ENCODE results near the gene DLX5. TPM values are rescaled to one million over a fixed set of nuclear protein-coding genes. Genes with fewer than 3 reads are reported as not detected.

DLX5 gene
- total RNA-seq, 4 donors from 2014 or later: not detected

DNA sequence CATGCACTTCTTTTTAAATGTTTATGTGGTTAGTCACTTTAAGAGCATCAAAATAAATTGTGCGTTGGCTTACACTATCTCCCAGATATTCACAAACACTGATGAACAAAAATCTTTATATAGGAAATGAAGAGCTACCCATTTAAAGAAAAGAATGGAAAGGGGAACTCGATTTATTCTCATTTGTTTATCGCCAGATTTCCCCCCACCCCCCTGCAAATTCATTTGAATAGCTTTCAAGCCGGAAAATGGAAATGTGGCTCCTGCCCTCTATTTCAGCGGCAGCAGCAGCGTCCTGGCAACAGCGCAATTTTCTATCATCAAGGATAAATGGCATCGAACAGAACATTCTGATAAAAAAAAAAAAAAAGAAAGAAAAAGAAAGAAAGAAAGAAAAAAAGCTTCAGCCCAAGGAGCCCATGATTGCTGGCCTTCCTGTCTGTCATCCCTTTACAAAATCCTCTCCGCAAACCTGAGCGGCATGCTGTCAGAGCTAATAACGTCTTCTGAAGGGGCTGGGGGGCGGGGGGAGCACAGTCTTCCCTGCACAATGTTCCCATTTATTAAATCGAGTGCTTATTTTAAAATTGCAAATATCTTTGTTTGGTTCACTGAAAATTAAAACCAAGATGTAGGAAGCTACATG lies 33.0 kb downstream of the DLX5 start:
- H3K27ac ChIP-seq: no peak overlapping the region
- H3K27me3 ChIP-seq: peaks cover 100% of the 10 kb centered on the region
- H3K4me3 ChIP-seq: no peak overlapping the region
- WGBS, 2 donors (ENCODE audit: low coverage in 1 of 2): 15 to 18% methylated on average over 13 of the region's 13 CpGs
- TF ChIP-seq POLR2AphosphoS5 (IDR thresholded peaks at IDR 0.05) (no peak), EP300 (IDR thresholded peaks at IDR 0.05; ENCODE audit: low read depth) (no peak), POLR2A (IDR thresholded peaks at IDR 0.05) (no peak)
- TF ChIP-seq, protein P1, sequence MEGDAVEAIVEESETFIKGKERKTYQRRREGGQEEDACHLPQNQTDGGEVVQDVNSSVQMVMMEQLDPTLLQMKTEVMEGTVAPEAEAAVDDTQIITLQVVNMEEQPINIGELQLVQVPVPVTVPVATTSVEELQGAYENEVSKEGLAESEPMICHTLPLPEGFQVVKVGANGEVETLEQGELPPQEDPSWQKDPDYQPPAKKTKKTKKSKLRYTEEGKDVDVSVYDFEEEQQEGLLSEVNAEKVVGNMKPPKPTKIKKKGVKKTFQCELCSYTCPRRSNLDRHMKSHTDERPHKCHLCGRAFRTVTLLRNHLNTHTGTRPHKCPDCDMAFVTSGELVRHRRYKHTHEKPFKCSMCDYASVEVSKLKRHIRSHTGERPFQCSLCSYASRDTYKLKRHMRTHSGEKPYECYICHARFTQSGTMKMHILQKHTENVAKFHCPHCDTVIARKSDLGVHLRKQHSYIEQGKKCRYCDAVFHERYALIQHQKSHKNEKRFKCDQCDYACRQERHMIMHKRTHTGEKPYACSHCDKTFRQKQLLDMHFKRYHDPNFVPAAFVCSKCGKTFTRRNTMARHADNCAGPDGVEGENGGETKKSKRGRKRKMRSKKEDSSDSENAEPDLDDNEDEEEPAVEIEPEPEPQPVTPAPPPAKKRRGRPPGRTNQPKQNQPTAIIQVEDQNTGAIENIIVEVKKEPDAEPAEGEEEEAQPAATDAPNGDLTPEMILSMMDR (IDR thresholded peaks at IDR 0.05): no peak
- H3K9me3 ChIP-seq: no peaks in the 10 kb centered on the region
- no peaks in the 10 kb centered on the region for H3K4me1 ChIP-seq
- in situ Hi-C loops (cut with MboI; ENCODE audit: low pct_ligation_motif_present in 1 of 4, low pct_unique_long_range_greater_than_20kb in 1 of 4, low sequenced_read_pairs in 3 of 4) (no loop called here), intact Hi-C loops (cut with DNase I; ENCODE audit: low total_unique reads) (no loop called here)
- no peak for DNase-seq
- no peaks in the 10 kb centered on the region for H3K36me3 ChIP-seq

DNA sequence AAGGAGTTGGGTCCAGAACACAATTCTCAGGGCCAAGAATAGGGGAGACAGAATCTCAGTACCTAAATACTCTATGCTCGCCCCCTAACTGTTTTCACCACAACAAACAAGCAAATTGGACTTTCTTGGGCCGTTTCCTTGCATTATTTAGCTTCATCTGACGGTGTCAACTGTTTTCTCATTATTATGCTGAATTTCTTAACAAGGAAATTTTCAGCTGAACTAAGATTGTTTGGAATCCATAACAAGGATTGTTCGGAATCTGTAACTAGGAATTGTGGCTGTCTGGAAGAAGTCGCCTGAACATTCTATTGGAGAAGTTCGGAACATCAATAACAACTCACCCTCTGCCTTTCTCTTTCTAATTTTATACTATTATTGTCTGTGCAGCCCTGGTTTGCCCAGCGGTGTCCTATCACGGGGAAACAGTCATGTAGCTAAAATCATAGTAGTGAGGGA lies 34.7 kb downstream of the DLX5 start:
- 12 to 18% methylated on average over 8 of the region's 8 CpGs for whole genome bisulfite sequencing, 2 donors (ENCODE audit: low coverage in 1 of 2)

DNA sequence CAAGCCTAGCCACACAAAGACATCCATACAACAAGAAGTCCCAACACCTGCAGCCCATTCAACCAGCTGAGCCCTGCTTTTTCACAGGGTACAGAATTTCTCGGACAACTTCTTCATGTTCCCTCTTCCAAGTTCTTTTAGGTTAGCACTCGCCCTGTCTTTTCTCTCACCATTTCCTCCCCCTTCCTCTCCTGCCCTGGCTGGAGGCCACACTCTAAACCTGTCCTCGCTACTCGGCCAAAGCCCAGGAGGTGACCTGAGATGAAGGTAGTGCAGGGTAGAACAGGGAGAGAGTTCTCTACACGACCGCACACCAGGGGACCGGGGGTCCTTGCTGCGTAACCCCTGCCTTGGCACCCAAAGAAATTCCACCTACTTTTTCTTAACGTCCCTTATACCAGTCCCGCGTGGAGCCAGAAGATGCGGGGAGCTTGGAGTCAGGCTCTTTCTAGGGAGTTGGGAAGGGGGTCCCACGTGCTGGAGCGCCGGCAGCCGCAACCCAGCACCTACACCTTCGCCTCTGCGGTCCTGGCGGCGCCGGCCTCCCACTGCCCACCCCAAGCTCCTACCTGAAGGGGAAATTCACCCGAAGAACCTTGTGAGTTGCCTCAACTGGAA lies 35.3 kb downstream of the DLX5 start:
- H3K36me3 ChIP-seq: no peaks in the 10 kb centered on the region
- WGBS, 2 donors (ENCODE audit: low coverage in 1 of 2): 10 to 33% methylated on average over 2 to 22 of the region's 22 CpGs
- H3K27ac ChIP-seq: no peak overlapping the region
- TF ChIP-seq POLR2AphosphoS5 (IDR thresholded peaks at IDR 0.05) (no peak), EP300 (IDR thresholded peaks at IDR 0.05; ENCODE audit: low read depth) (no peak), POLR2A (IDR thresholded peaks at IDR 0.05) (no peak)
- TF ChIP-seq, protein P1 (IDR thresholded peaks at IDR 0.05): no peak
- intact Hi-C loops (cut with DNase I; ENCODE audit: low total_unique reads) (no loop called here), in situ Hi-C loops (cut with MboI; ENCODE audit: low pct_ligation_motif_present in 1 of 4, low pct_unique_long_range_greater_than_20kb in 1 of 4, low sequenced_read_pairs in 3 of 4) (no loop called here)
- H3K4me3 ChIP-seq: no peak overlapping the region
- no peaks in the 10 kb centered on the region for H3K4me1 ChIP-seq
- H3K27me3 ChIP-seq: peaks cover 97% of the 10 kb centered on the region
- no peak for DNase-seq
- no peaks in the 10 kb centered on the region for H3K9me3 ChIP-seq

More for the DNA sequence above, 34.7 kb downstream of the DLX5 start:
- Histone ChIP-seq H3K36me3 (no peaks in the 10 kb centered on the region), H3K27me3 (peaks cover 99% of the 10 kb centered on the region), H3K27ac (no peak overlapping the region), H3K9me3 (no peaks in the 10 kb centered on the region), H3K4me3 (no peak overlapping the region), H3K4me1 (no peaks in the 10 kb centered on the region)
- TF ChIP-seq EP300 (IDR thresholded peaks at IDR 0.05; ENCODE audit: low read depth): no peak
- no peak for TF ChIP-seq POLR2A (IDR thresholded peaks at IDR 0.05)
- TF ChIP-seq, protein P1 (IDR thresholded peaks at IDR 0.05): no peak
- TF ChIP-seq POLR2AphosphoS5 (IDR thresholded peaks at IDR 0.05): no peak
- DNase-seq: no peak
- in situ Hi-C loops (cut with MboI; ENCODE audit: low pct_ligation_motif_present in 1 of 4, low pct_unique_long_range_greater_than_20kb in 1 of 4, low sequenced_read_pairs in 3 of 4) (no loop called here), intact Hi-C loops (cut with DNase I; ENCODE audit: low total_unique reads) (no loop called here)

DNA sequence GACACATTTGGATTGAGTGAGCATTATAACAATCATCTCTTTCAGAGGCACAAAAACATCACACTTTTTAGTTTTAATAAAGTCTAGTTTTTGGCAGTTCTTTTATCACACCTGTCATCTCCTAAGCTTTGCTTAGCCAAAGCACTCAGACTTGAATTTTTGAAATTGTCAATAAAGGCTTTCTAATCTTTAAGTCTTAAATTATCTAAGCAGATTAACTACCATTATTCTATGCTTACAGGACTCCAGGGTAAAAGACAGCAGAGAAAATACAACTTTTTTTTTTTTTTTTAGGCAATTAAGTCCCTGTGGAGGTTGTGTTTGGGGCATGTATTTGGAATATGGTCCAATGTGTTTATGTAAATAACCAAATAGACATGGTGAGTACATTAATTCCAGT lies 36.9 kb downstream of the DLX5 start:
- H3K4me3 ChIP-seq: no peak overlapping the region
- H3K27me3 ChIP-seq: peaks cover 81% of the 10 kb centered on the region
- intact Hi-C loops (cut with DNase I; ENCODE audit: low total_unique reads): no loop called here
- H3K27ac ChIP-seq: no peak overlapping the region
- H3K4me1 ChIP-seq: no peaks in the 10 kb centered on the region
- no peaks in the 10 kb centered on the region for H3K9me3 ChIP-seq
- TF ChIP-seq EP300 (IDR thresholded peaks at IDR 0.05; ENCODE audit: low read depth) (no peak), POLR2A (IDR thresholded peaks at IDR 0.05) (no peak), POLR2AphosphoS5 (IDR thresholded peaks at IDR 0.05) (no peak)
- TF ChIP-seq, protein P1 (IDR thresholded peaks at IDR 0.05): no peak
- H3K36me3 ChIP-seq: no peaks in the 10 kb centered on the region
- in situ Hi-C loops (cut with MboI; ENCODE audit: low pct_ligation_motif_present in 1 of 4, low pct_unique_long_range_greater_than_20kb in 1 of 4, low sequenced_read_pairs in 3 of 4): no loop called here
- no peak for DNase-seq

Data from transverse colon (tissue), 4 donors.